ENCODE data around the gene SWAP70.
"Not testable (repeated sequence)": the region's sequence is repeated elsewhere in the genome, so short reads cannot be mapped to it uniquely, and the experiment has no call there.

The SWAP70 gene

DNA sequence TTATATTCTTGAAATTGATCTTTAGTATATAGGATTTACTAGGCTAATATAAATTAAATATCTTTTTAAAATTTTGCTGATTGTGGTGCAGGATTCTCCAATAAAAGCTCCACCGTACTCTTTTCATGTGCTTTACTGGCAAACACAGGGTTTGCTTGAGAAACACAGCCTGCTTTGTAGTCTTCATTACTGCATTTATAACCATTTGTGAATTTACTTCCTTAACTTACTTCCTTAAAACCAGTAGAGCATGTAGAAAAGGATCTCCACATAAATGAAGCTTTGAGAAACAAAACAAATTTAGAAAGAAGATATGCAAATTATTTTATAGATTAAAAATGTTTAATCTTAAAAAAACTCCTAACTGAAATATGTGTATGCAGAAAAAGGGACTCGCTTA, 28.8 kb downstream of the SWAP70 start:
- H3K27me3 ChIP-seq, result no peaks in the 10 kb centered on the region
- no peaks in the 10 kb centered on the region for H3K9me3 ChIP-seq
- no peak overlapping the region for H3K27ac ChIP-seq
- no peak overlapping the region for H3K4me3 ChIP-seq
- no peak for DNase-seq
- peaks cover 19 to 29% (median 24%) of the 10 kb centered on the region in 3 donors for H3K36me3 ChIP-seq
- intact Hi-C loops (cut with DNase I; ENCODE audit: low total_unique reads), result no loop called here
- peaks cover 0 to 60% (median 39%) of the 10 kb centered on the region in 4 donors for H3K4me1 ChIP-seq
- TF ChIP-seq, protein P1, sequence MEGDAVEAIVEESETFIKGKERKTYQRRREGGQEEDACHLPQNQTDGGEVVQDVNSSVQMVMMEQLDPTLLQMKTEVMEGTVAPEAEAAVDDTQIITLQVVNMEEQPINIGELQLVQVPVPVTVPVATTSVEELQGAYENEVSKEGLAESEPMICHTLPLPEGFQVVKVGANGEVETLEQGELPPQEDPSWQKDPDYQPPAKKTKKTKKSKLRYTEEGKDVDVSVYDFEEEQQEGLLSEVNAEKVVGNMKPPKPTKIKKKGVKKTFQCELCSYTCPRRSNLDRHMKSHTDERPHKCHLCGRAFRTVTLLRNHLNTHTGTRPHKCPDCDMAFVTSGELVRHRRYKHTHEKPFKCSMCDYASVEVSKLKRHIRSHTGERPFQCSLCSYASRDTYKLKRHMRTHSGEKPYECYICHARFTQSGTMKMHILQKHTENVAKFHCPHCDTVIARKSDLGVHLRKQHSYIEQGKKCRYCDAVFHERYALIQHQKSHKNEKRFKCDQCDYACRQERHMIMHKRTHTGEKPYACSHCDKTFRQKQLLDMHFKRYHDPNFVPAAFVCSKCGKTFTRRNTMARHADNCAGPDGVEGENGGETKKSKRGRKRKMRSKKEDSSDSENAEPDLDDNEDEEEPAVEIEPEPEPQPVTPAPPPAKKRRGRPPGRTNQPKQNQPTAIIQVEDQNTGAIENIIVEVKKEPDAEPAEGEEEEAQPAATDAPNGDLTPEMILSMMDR (IDR thresholded peaks at IDR 0.05), result no peak

DNA sequence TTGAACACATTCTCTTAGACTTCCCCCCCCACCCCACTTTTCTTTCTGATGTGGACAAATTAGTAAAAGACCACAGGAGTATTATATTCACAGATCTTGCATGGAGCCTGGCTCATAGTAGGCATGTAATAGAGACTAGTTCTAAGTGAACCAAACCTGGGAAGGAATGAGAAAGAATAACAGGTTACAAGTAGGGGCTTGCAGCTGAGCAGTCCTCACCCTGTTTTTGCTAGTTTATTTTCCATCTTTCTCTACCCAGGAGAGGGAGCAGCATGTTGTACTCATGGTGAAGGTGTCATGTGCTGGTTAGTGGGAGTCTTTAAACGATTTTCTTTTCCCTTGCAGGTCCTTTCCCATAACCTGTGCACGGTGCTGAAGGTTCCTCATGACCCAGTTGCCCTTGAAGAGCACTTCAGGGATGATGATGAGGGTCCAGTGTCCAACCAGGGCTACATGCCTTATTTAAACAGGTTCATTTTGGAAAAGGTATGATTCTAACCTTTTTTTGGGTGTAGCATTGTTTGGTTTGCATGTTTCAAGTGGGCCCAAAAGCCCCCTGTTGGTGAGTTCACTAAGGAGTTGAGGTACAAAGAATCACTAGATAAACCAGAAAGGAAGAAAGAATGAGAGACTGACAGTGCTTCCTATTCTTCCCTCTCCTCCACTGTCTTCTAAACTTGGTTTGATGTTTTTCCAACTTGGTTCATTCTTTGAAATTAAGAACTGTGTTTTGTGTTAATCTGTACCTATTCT, 30.1 kb downstream of the SWAP70 start:
- H3K27ac ChIP-seq, result no peak overlapping the region
- H3K36me3 ChIP-seq, result peaks cover 19 to 30% (median 24%) of the 10 kb centered on the region in 3 donors
- H3K4me3 ChIP-seq, result no peak overlapping the region
- H3K4me1 ChIP-seq, result peaks cover 0 to 47% (median 28%) of the 10 kb centered on the region in 4 donors
- TF ChIP-seq, protein P1 (IDR thresholded peaks at IDR 0.05), result no peak
- no peaks in the 10 kb centered on the region for H3K27me3 ChIP-seq
- intact Hi-C loops (cut with DNase I; ENCODE audit: low total_unique reads), result no loop called here
- no peak for DNase-seq
- H3K9me3 ChIP-seq, result no peaks in the 10 kb centered on the region

DNA sequence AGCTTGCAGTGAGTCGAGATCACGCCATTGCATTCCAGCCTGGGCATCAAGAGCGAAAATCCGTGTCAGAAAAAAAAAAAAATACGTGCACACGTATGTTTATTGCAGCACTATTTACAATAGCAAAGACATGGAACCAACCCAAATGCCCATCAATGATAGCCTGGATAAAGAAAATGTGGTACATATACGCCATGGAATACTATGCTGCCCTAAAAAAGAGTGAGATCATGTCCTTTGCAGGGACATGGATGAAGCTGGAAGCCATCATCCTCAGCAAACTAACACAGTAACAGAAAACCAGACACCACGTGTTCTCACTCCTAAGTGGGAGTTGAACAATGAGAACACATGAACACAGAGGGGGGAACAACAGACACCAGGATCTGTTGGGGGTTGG, 31.4 kb downstream of the SWAP70 start:
- DNase-seq; H3K4me3 ChIP-seq; H3K27ac ChIP-seq; H3K27me3 ChIP-seq; intact Hi-C loops (cut with DNase I; ENCODE audit: low total_unique reads); H3K9me3 ChIP-seq: not testable (repeated sequence)
- Histone ChIP-seq H3K4me1 (peaks cover 0 to 43% (median 19%) of the 10 kb centered on the region in 4 donors), H3K36me3 (peaks cover 19 to 30% (median 24%) of the 10 kb centered on the region in 3 donors)

DNA sequence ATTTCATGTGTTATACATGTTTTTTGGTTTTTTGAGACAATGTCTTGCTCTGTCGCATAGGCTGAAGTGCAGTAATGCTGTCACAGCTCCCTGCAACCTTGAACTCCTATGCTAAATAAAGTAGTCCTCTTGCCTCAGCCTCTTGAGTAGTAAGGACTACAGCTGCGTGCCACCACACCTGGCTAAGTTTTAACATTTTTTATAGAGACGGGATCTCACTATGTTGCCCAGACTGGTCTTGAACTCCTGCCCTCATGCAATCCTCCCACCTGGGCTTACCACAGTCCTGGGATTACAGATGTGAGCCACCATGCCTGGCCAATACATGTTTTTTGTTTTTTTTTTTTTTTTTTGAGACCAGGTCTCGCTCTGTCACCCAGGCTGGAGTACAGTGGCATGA, 33.9 kb downstream of the SWAP70 start:
- Histone ChIP-seq H3K4me1 (peaks cover 0 to 45% (median 10%) of the 10 kb centered on the region in 4 donors), H3K27ac (no peak overlapping the region), H3K36me3 (peaks cover 19 to 30% (median 24%) of the 10 kb centered on the region in 3 donors), H3K4me3 (no peak overlapping the region), H3K9me3 (no peaks in the 10 kb centered on the region), H3K27me3 (no peaks in the 10 kb centered on the region)
- TF ChIP-seq, protein P1 (IDR thresholded peaks at IDR 0.05), result no peak
- intact Hi-C loops (cut with DNase I; ENCODE audit: low total_unique reads), result no loop called here
- no peak for DNase-seq

DNA sequence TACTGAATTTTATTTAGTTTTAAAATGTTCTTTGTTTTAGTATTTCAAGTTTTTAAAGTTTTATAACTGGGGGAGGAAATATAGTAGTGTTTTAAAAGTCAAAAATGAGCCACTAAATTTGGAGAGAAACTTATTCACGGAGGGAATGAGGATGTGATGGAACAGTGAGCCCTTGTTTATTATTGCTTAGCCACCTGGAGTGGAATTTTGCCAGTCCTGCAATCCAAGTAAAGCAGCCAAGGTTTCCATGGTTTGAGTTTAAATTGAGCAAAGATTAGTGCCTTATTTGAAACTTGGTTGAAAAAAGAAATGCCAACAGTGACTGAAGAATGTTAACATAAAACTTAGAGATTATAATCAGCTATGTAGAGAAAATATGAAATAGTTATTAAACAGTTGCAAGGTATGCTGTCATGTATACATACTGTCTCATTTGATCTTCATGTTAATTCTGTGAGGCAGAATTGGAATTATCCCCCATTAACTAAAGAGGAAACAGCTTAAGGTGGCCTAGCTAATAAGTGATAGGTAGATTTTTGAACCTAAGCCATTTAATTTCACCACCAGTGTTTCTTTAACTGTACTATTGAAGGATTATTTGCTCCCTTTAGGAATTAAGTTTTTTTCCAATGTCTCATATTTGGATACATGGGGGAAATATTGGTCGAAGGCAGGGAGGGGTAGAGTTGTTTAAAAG, 36.4 kb downstream of the SWAP70 start:
- H3K27ac ChIP-seq, result peak overlapping the region; percentile 30 to 64

More for the DNA sequence above, 36.4 kb downstream of the SWAP70 start:
- Histone ChIP-seq H3K36me3 (peaks cover 7 to 16% (median 13%) of the 10 kb centered on the region in 3 donors), H3K27me3 (no peaks in the 10 kb centered on the region), H3K4me1 (peaks cover 0 to 49% (median 10%) of the 10 kb centered on the region in 4 donors), H3K4me3 (no peak overlapping the region), H3K9me3 (no peaks in the 10 kb centered on the region)
- TF ChIP-seq, protein P1 (IDR thresholded peaks at IDR 0.05), result no peak
- intact Hi-C loops (cut with DNase I; ENCODE audit: low total_unique reads), result loop anchor here (2.0 kb wide), 1 partner anchor 29 kb away; no protein-coding TSS in a partner anchor
- DNase-seq, result no peak

All from tibial artery (tissue), 4 donors.